ENCODE data around the gene TK2.

TK2 gene

DNA sequence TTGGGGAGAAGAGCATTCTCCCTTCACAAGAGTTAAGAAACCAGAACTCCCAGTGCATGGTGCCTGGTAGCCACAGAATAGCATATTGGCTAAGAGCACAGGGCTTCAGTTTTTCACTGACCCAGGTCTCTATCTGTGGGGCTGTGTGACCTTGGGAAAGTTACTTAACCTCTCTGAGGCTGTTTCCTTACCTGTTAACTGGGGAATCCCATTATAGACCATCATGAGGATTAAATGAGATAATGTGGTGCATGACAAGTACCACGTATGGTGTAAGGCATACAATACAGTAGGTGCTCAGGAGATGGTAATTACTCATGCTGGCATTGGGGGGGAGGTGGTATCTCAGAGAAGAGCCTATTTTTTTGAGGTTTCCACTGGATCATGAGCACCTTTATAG, 89.2 kb downstream of the TK2 start:
- DNase-seq (ENCODE audit: low spot score) = no peak
- Histone ChIP-seq H2BK15ac (ENCODE audit: low read length) (no peak overlapping the region), H3K79me1 (ENCODE audit: low read depth, low read length) (no peaks in the 10 kb centered on the region), H3K4me3 (ENCODE audit: low read length in 2 of 2) (no peak overlapping the region), H3K4ac (ENCODE audit: low read length) (no peak overlapping the region), H3K23ac (ENCODE audit: low read depth, low read length, poor library complexity) (no peak overlapping the region), H4K8ac (ENCODE audit: low read depth, low read length) (no peak overlapping the region), H4K91ac (ENCODE audit: low read depth, low read length, poor library complexity) (no peak overlapping the region), H3K27me3 (ENCODE audit: control insufficient read depth in 3 of 3, insufficient read depth in 3 of 3, low read depth in 1 of 3, low read length in 3 of 3) (peaks cover 0 to 3% (median 0%) of the 10 kb centered on the region in 3 experiments), H2AK5ac (ENCODE audit: low read depth, low read length) (no peak overlapping the region), H3K4me1 (ENCODE audit: control insufficient read depth in 2 of 2, insufficient read depth in 1 of 2, low read depth in 1 of 2, low read length in 2 of 2) (peaks cover 3 to 9% of the 10 kb centered on the region in 2 donors), H3K4me2 (ENCODE audit: insufficient read depth, low read length, poor library complexity, severe bottlenecking) (no peak overlapping the region), H2BK5ac (ENCODE audit: low read length) (no peak overlapping the region), H3K36me3 (replicated peaks in 1 of 2; ENCODE audit: control insufficient read depth in 2 of 2, insufficient read depth in 2 of 2, low read length in 2 of 2) (no peaks in the 10 kb centered on the region), H2AFZ (ENCODE audit: low read length) (no peak overlapping the region), H3K14ac (ENCODE audit: low read length) (no peak overlapping the region), H3K18ac (ENCODE audit: low read length) (no peak overlapping the region), H2BK120ac (ENCODE audit: low read depth, low read length) (no peak overlapping the region), H3K9ac (ENCODE audit: low read depth, low read length, poor library complexity) (no peak overlapping the region), H3K27ac (replicated peaks; ENCODE audit: low read length) (no peak overlapping the region), H2BK12ac (ENCODE audit: low read length) (no peak overlapping the region), H3K9me3 (replicated peaks in 1 of 2; ENCODE audit: control insufficient read depth in 2 of 2, insufficient read depth in 1 of 2, low read depth in 1 of 2, low read length in 2 of 2) (no peaks in the 10 kb centered on the region)
- no CpG with 5 or more reads among the region's 1 CpG for WGBS, 2 donors (ENCODE audit: extremely low coverage in 2 of 2, insufficient read length in 2 of 2, insufficient replicate concordance in 1 of 2)

DNA sequence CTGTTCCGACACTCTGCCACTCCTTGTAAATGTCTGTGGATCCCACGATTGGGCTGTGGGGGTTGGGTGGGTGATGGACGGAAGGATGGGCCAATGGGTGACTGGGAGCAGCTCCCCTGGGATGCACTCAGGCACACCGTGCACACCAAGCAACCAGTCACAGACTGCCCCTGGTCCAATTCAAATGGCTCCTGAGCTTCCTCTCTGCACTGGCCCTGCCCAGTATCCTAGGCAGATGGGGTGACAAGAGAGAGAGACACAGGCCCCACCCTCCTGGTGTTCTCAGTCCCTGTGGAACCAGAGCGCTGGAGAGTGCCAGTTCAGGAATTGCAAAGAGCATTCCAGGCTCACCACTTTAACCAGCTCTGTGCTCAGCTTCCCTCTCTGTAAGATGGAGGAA, 90.0 kb downstream of the TK2 start:
- peaks cover 0 to 3% (median 0%) of the 10 kb centered on the region in 3 experiments for H3K27me3 ChIP-seq (ENCODE audit: control insufficient read depth in 3 of 3, insufficient read depth in 3 of 3, low read depth in 1 of 3, low read length in 3 of 3)
- H3K9ac ChIP-seq (ENCODE audit: low read depth, low read length, poor library complexity) = no peak overlapping the region
- H3K4me2 ChIP-seq (ENCODE audit: insufficient read depth, low read length, poor library complexity, severe bottlenecking) = no peak overlapping the region
- no peak overlapping the region for H3K27ac ChIP-seq (replicated peaks; ENCODE audit: low read length)
- H2BK5ac ChIP-seq (ENCODE audit: low read length) = no peak overlapping the region
- H3K23ac ChIP-seq (ENCODE audit: low read depth, low read length, poor library complexity) = no peak overlapping the region
- no peak overlapping the region for H2BK15ac ChIP-seq (ENCODE audit: low read length)
- H2AFZ ChIP-seq (ENCODE audit: low read length) = no peak overlapping the region
- DNase-seq (ENCODE audit: low spot score) = no peak
- no peaks in the 10 kb centered on the region for H3K36me3 ChIP-seq (replicated peaks in 1 of 2; ENCODE audit: control insufficient read depth in 2 of 2, insufficient read depth in 2 of 2, low read length in 2 of 2)
- H4K91ac ChIP-seq (ENCODE audit: low read depth, low read length, poor library complexity) = no peak overlapping the region
- no peaks in the 10 kb centered on the region for H3K79me1 ChIP-seq (ENCODE audit: low read depth, low read length)
- H3K4me1 ChIP-seq (ENCODE audit: control insufficient read depth in 2 of 2, insufficient read depth in 1 of 2, low read depth in 1 of 2, low read length in 2 of 2) = peaks cover 3 to 9% of the 10 kb centered on the region in 2 donors
- no peaks in the 10 kb centered on the region for H3K9me3 ChIP-seq (replicated peaks in 1 of 2; ENCODE audit: control insufficient read depth in 2 of 2, insufficient read depth in 1 of 2, low read depth in 1 of 2, low read length in 2 of 2)
- no peak overlapping the region for H3K18ac ChIP-seq (ENCODE audit: low read length)
- no peak overlapping the region for H3K4me3 ChIP-seq (ENCODE audit: low read length in 2 of 2)
- no peak overlapping the region for H2AK5ac ChIP-seq (ENCODE audit: low read depth, low read length)
- no peak overlapping the region for H4K8ac ChIP-seq (ENCODE audit: low read depth, low read length)
- no CpG with 5 or more reads among the region's 5 CpGs for WGBS, 2 donors (ENCODE audit: extremely low coverage in 2 of 2, insufficient read length in 2 of 2, insufficient replicate concordance in 1 of 2)
- no peak overlapping the region for H3K4ac ChIP-seq (ENCODE audit: low read length)
- no peak overlapping the region for H3K14ac ChIP-seq (ENCODE audit: low read length)
- no peak overlapping the region for H2BK120ac ChIP-seq (ENCODE audit: low read depth, low read length)
- no peak overlapping the region for H2BK12ac ChIP-seq (ENCODE audit: low read length)

DNA sequence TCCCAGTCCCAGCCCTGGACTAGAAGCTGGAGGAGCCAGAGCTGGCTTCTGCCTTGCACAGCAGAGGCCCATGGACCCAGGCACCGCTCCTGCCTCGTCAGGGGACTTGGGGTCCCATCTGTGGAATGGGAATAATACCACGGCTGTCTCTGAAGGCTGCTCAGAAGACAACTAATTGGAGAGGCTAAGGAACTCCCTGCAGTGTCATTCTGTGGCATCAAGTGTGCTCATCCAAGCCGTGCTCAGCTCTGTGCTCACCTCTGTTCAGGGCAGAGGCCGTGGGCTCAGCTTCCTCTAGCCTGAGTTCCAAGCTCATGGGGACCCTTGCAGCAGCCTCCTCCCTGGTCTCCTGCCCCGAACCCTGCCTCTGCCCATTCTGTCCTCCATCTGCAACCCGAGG, 91.1 kb downstream of the TK2 start:
- H3K4me3 ChIP-seq (ENCODE audit: low read length in 2 of 2) = no peak overlapping the region
- H3K4me2 ChIP-seq (ENCODE audit: insufficient read depth, low read length, poor library complexity, severe bottlenecking) = no peak overlapping the region
- no peak overlapping the region for H2BK12ac ChIP-seq (ENCODE audit: low read length)
- no peak overlapping the region for H2BK15ac ChIP-seq (ENCODE audit: low read length)
- no peak overlapping the region for H4K91ac ChIP-seq (ENCODE audit: low read depth, low read length, poor library complexity)
- H3K4me1 ChIP-seq (ENCODE audit: control insufficient read depth in 2 of 2, insufficient read depth in 1 of 2, low read depth in 1 of 2, low read length in 2 of 2) = peaks cover 3 to 9% of the 10 kb centered on the region in 2 donors
- no CpG with 5 or more reads among the region's 7 CpGs for WGBS, 2 donors (ENCODE audit: extremely low coverage in 2 of 2, insufficient read length in 2 of 2, insufficient replicate concordance in 1 of 2)
- peak overlapping the region; percentile 5 for H3K9ac ChIP-seq (ENCODE audit: low read depth, low read length, poor library complexity)
- no peak overlapping the region for H2AFZ ChIP-seq (ENCODE audit: low read length)
- no peak overlapping the region for H4K8ac ChIP-seq (ENCODE audit: low read depth, low read length)
- no peak overlapping the region for H3K14ac ChIP-seq (ENCODE audit: low read length)
- H3K23ac ChIP-seq (ENCODE audit: low read depth, low read length, poor library complexity) = no peak overlapping the region
- no peak overlapping the region for H2BK5ac ChIP-seq (ENCODE audit: low read length)
- no peaks in the 10 kb centered on the region for H3K36me3 ChIP-seq (replicated peaks in 1 of 2; ENCODE audit: control insufficient read depth in 2 of 2, insufficient read depth in 2 of 2, low read length in 2 of 2)
- no peak overlapping the region for H3K4ac ChIP-seq (ENCODE audit: low read length)
- no peaks in the 10 kb centered on the region for H3K79me1 ChIP-seq (ENCODE audit: low read depth, low read length)
- H3K9me3 ChIP-seq (replicated peaks in 1 of 2; ENCODE audit: control insufficient read depth in 2 of 2, insufficient read depth in 1 of 2, low read depth in 1 of 2, low read length in 2 of 2) = no peaks in the 10 kb centered on the region
- H3K18ac ChIP-seq (ENCODE audit: low read length) = peak overlapping the region; percentile 42
- peaks cover 0 to 3% (median 0%) of the 10 kb centered on the region in 3 experiments for H3K27me3 ChIP-seq (ENCODE audit: control insufficient read depth in 3 of 3, insufficient read depth in 3 of 3, low read depth in 1 of 3, low read length in 3 of 3)
- peak overlapping the region; percentile 17 for H2AK5ac ChIP-seq (ENCODE audit: low read depth, low read length)
- DNase-seq (ENCODE audit: low spot score) = no peak
- H2BK120ac ChIP-seq (ENCODE audit: low read depth, low read length) = no peak overlapping the region
- no peak overlapping the region for H3K27ac ChIP-seq (replicated peaks; ENCODE audit: low read length)

DNA sequence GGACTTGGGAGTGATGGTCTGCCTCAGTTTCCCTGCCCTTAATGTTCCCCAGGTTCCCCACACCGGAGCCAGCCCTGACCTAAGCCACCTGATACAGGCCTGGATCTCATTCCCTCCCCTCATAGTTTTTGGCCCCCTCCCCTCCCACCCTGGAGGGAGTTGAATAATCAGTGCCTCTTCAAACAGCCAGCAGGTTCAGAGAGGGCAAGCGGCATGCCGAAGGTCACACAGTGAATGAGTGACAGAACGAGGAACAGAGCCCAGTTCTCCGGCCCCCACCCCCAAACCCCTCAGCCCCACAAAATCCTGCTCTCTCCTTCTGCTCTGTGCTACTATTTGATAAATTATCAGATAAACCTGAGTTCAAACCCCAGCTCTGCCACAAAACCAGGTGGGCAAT, 91.6 kb downstream of the TK2 start:
- H3K23ac ChIP-seq (ENCODE audit: low read depth, low read length, poor library complexity) = no peak overlapping the region
- no peak overlapping the region for H3K4me3 ChIP-seq (ENCODE audit: low read length in 2 of 2)
- no peak overlapping the region for H3K27ac ChIP-seq (replicated peaks; ENCODE audit: low read length)
- H3K18ac ChIP-seq (ENCODE audit: low read length) = peak overlapping the region; percentile 38
- no peak overlapping the region for H2BK12ac ChIP-seq (ENCODE audit: low read length)
- H3K4me2 ChIP-seq (ENCODE audit: insufficient read depth, low read length, poor library complexity, severe bottlenecking) = no peak overlapping the region
- no peak overlapping the region for H2BK120ac ChIP-seq (ENCODE audit: low read depth, low read length)
- H3K4ac ChIP-seq (ENCODE audit: low read length) = no peak overlapping the region
- H2AK5ac ChIP-seq (ENCODE audit: low read depth, low read length) = no peak overlapping the region
- no peaks in the 10 kb centered on the region for H3K36me3 ChIP-seq (replicated peaks in 1 of 2; ENCODE audit: control insufficient read depth in 2 of 2, insufficient read depth in 2 of 2, low read length in 2 of 2)
- no peak overlapping the region for H2BK15ac ChIP-seq (ENCODE audit: low read length)
- H3K9ac ChIP-seq (ENCODE audit: low read depth, low read length, poor library complexity) = no peak overlapping the region
- no peak overlapping the region for H2AFZ ChIP-seq (ENCODE audit: low read length)
- no peak overlapping the region for H4K91ac ChIP-seq (ENCODE audit: low read depth, low read length, poor library complexity)
- no peak overlapping the region for H3K14ac ChIP-seq (ENCODE audit: low read length)
- H4K8ac ChIP-seq (ENCODE audit: low read depth, low read length) = no peak overlapping the region
- no peaks in the 10 kb centered on the region for H3K9me3 ChIP-seq (replicated peaks in 1 of 2; ENCODE audit: control insufficient read depth in 2 of 2, insufficient read depth in 1 of 2, low read depth in 1 of 2, low read length in 2 of 2)
- no CpG with 5 or more reads among the region's 5 CpGs for WGBS, 2 donors (ENCODE audit: extremely low coverage in 2 of 2, insufficient read length in 2 of 2, insufficient replicate concordance in 1 of 2)
- peaks cover 3 to 9% of the 10 kb centered on the region in 2 donors for H3K4me1 ChIP-seq (ENCODE audit: control insufficient read depth in 2 of 2, insufficient read depth in 1 of 2, low read depth in 1 of 2, low read length in 2 of 2)
- H3K27me3 ChIP-seq (ENCODE audit: control insufficient read depth in 3 of 3, insufficient read depth in 3 of 3, low read depth in 1 of 3, low read length in 3 of 3) = peaks cover 0 to 3% (median 0%) of the 10 kb centered on the region in 3 experiments
- H2BK5ac ChIP-seq (ENCODE audit: low read length) = no peak overlapping the region
- DNase-seq (ENCODE audit: low spot score) = no peak
- H3K79me1 ChIP-seq (ENCODE audit: low read depth, low read length) = no peaks in the 10 kb centered on the region
